Measurements from ENCODE around the gene RGS7BP.

Gene RGS7BP

GRCh38 chr5:64637144-64637543, 131.3 kb downstream of the RGS7BP start:
- no peak for DNase-seq

GRCh38 chr5:64637837-64638443, 132.1 kb downstream of the RGS7BP start:
- DNase-seq = no peak

DNA sequence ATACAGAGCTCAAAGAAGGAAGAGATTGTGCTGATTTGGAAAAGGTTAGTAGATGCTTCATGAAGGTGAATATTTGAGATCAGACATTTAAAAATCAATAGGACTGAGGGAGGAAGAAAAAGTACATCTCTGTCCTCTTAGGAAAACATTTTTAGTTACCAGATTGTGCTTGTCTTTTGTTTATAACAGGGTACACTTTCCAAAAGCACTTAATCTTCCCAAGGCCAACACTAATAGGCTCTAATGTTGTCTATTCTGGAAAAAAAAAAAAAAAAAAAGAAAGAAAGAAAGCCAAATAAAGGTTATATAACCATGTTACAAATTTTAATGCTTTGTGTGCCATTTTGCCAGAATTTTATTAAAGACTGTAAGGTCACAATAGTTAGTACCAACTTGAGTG, 139.0 kb downstream of the RGS7BP start:
- DNase-seq = no peak

DNA sequence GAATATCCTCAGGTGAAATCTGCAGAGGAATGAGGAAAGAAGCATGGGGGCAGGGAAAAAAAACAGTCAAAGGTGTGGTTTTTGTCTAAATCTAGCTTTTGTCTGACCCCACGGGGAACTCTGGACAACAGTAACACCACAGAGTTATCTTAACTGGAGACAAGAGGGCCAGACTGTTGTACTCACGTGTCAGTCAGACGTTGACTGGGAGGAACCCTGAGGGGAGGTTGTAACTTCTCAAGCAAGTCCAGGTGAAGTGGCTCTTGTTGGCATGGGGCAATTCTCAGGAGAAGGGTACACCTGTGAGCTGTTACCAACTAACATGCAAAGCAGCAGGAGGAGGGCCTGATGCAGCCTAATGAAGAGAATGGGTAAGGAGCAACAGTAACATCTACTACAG, 140.4 kb downstream of the RGS7BP start:
- no peak for DNase-seq

GRCh38 chr5:64649512-64649911, 143.7 kb downstream of the RGS7BP start:
- DNase-seq = no peak

DNA sequence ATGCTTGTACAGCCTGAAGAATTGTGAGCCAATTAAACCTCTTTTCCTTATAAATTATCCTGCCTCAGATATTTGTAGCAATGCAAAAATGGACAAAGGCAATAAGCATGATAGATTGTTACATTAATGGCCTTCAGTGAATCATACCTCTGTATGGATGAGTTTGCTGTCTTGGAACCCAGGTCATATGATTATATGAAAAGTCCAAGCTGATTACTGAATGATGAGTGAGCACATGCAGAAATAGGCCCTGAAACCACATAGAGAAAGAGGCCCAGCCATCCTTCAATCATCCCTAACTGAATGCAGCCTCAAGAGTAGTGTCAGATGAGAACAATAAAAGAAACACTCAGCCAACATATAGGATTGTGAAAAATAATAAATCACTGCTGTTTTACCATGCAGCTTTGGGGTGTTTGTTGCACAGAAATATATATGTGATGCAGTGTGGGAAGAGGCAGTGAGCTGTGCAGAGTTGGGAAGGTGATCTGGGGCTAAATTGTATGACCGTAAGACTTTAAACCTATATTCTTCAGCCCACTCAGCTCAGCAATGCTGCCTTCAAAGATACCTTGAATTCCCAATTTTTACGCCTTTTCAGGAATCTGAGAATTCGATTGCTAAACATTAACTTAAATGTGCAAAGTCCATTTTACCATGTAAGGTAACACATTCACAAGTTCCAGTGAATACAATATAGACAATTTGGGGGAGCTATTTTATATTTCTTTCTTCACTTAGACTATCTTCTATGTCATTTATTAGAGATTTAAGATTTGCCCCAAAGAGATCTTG, 148.1 kb downstream of the RGS7BP start:
- DNase-seq = no peak

GRCh38 chr5:64654561-64654938, 148.7 kb downstream of the RGS7BP start:
- DNase-seq = no peak

GRCh38 chr5:64655596-64655995, 149.8 kb downstream of the RGS7BP start:
- no peak for DNase-seq

DNA sequence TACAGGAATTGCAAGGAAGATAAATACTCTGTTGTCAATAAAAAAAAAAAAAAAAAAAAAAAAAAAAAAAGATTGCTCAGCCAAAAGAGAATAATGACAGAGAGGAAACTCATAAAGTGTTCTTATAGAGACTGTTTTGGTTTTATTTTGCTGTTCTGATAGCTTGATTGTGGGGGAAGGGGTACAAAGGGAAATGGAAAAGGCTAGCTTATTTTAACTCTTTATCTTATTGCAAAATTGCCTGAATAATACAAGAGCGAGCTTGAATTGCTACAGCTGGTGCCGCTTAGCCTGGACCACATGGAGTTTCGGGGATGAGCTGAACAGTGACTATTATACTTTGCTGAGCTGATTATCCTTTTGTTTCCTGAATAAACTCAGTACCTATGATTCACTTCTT, 153.5 kb downstream of the RGS7BP start:
- no peak for DNase-seq
